IMR-90 (cell line): ENCODE data around the gene TNS2. TPM values are rescaled to one million over a fixed set of nuclear protein-coding genes. Genes with fewer than 3 reads are reported as not detected.

Source experiments
- ATAC-seq: fragments of 200-7000 bp; cut with Tn5 transposase; 2 replicates; pipeline ENCODE4 v1.9.1; 2020; ENCODE audit warnings: low read depth, mild to moderate bottlenecking, moderate library complexity
- BruUV-seq: library from RNA; stranded (reverse); fragments of 400-500 nt; replicated peaks from 2 replicates; lab custom pipeline; 2021; lab: Mats Ljungman, UMichigan
- CTCF ChIA-PET: fragments of 300-600 bp; formaldehyde crosslinking; extraction: SDS; loops from one replicate; lab custom pipeline; 2021; ENCODE audit warnings: antibody characterized with exemption; lab: Yijun Ruan, JAX
- POLR2A ChIA-PET: fragments of 300-600 bp; sonication (Branson Sonifier 250); formaldehyde crosslinking; loops from one replicate; lab custom pipeline; 2022; ENCODE audit warnings: antibody characterized with exemption; ENCODE audit not compliant: unreplicated experiment; lab: Charles Lee
- DNase-seq: peaks from one replicate; pipeline ENCODE4 v3.0.0; 2013
- H2AFZ ChIP-seq: replicated peaks from 2 replicates; pipeline ENCODE3; 2013; ENCODE audit warnings: low read length, mild to moderate bottlenecking; ENCODE audit not compliant: poor library complexity
- H2AK5ac ChIP-seq: 2 replicates; pipeline ENCODE4 v1.6.1; 2013; ENCODE audit warnings: low read depth, low read length, inconsistent platforms
- H2AK9ac ChIP-seq: replicated peaks from 2 replicates; pipeline ENCODE3; 2013; ENCODE audit warnings: mild to moderate bottlenecking, low read depth, low read length, moderate library complexity; ENCODE audit not compliant: poor library complexity
- H2BK120ac ChIP-seq: 2 replicates; pipeline ENCODE4 v1.6.1; 2013; ENCODE audit warnings: low read depth, low read length, inconsistent platforms
- H2BK15ac ChIP-seq: 3 replicates; pipeline ENCODE4 v1.6.1; 2013; ENCODE audit warnings: low read depth, low read length, inconsistent platforms
- H2BK20ac ChIP-seq: 2 replicates; pipeline ENCODE4 v1.6.1; 2013; ENCODE audit warnings: low read depth, mild to moderate bottlenecking, inconsistent platforms, low read length, moderate library complexity
- H2BK5ac ChIP-seq: 2 replicates; pipeline ENCODE4 v1.6.1; 2013; ENCODE audit warnings: mild to moderate bottlenecking, low read depth, low read length, inconsistent platforms; ENCODE audit not compliant: poor library complexity, severe bottlenecking
- H3K14ac ChIP-seq: replicated peaks from 2 replicates; pipeline ENCODE4 v1.6.1; 2013; ENCODE audit warnings: low read depth, low read length, inconsistent platforms
- H3K18ac ChIP-seq: 2 replicates; pipeline ENCODE4 v1.6.1; 2013; ENCODE audit warnings: low read depth, low read length, control low read depth
- H3K23ac ChIP-seq: 2 replicates; pipeline ENCODE4 v1.6.1; 2013; ENCODE audit warnings: low read depth, low read length, inconsistent platforms
- H3K27ac ChIP-seq: 2 replicates; pipeline ENCODE4 v1.5.1; 2013; ENCODE audit warnings: mild to moderate bottlenecking, control low read depth, low read length; ENCODE audit not compliant: insufficient read depth
- H3K27me3 ChIP-seq: 2 replicates; pipeline ENCODE4 v1.6.1; 2013; ENCODE audit warnings: low read length; ENCODE audit not compliant: control insufficient read depth, insufficient read depth
- H3K36me3 ChIP-seq: 2 replicates; pipeline ENCODE4 v1.6.1; 2013; ENCODE audit warnings: low read length, mixed read lengths; ENCODE audit not compliant: control insufficient read depth, insufficient read depth
- H3K4ac ChIP-seq: 2 replicates; pipeline ENCODE4 v1.6.1; 2013; ENCODE audit warnings: low read depth, low read length, inconsistent platforms
- H3K4me1 ChIP-seq: 2 replicates; pipeline ENCODE4 v1.6.1; 2013; ENCODE audit warnings: low read length, mixed read lengths; ENCODE audit not compliant: control insufficient read depth, insufficient read depth
- H3K4me2 ChIP-seq: 2 replicates; pipeline ENCODE4 v1.6.1; 2013; ENCODE audit warnings: low read depth, mild to moderate bottlenecking, control low read depth, low read length, moderate library complexity
- H3K4me3 ChIP-seq: 2 replicates; pipeline ENCODE4 v1.5.1; 2013; ENCODE audit warnings: low read depth, mild to moderate bottlenecking, control low read depth, low read length, moderate library complexity; ENCODE audit not compliant: insufficient read depth
- H3K56ac ChIP-seq: 2 replicates; pipeline ENCODE4 v1.6.1; 2013; ENCODE audit warnings: low read length, inconsistent platforms; ENCODE audit not compliant: insufficient read depth; ENCODE audit errors: extremely low read depth
- H3K79me1 ChIP-seq, 2 experiments: 2 replicates each; pipeline ENCODE4 v1.6.1; 2013; ENCODE audit warnings: low read length in 2 of 2, inconsistent platforms in 1 of 2, low read depth in 1 of 2
- H3K9ac ChIP-seq: 2 replicates; pipeline ENCODE4 v1.6.1; 2013; ENCODE audit warnings: low read depth, low read length, control low read depth
- H3K9me1 ChIP-seq: 2 replicates; pipeline ENCODE4 v1.6.1; 2013; ENCODE audit warnings: low read length, inconsistent platforms; ENCODE audit not compliant: insufficient read depth
- H3K9me3 ChIP-seq: 2 replicates; pipeline ENCODE4 v1.6.1; 2013; ENCODE audit warnings: low read length; ENCODE audit not compliant: control insufficient read depth, insufficient read depth
- H4K20me1 ChIP-seq: 2 replicates; pipeline ENCODE4 v1.6.1; 2013; ENCODE audit warnings: low read length, inconsistent platforms; ENCODE audit not compliant: insufficient read depth
- H4K5ac ChIP-seq: 2 replicates; pipeline ENCODE4 v1.6.1; 2013; ENCODE audit warnings: mild to moderate bottlenecking, low read depth, low read length, control low read depth
- H4K8ac ChIP-seq, 2 experiments: 2 replicates each; pipeline ENCODE4 v1.6.1; 2013; ENCODE audit warnings: low read depth in 2 of 2, low read length in 2 of 2, control low read depth in 1 of 2, inconsistent platforms in 1 of 2
- H4K91ac ChIP-seq: 2 replicates; pipeline ENCODE4 v1.6.1; 2013; ENCODE audit warnings: low read depth, low read length, inconsistent platforms; ENCODE audit not compliant: insufficient read depth
- BHLHE40 ChIP-seq: fragments of 150-350 bp; IDR thresholded peaks from 2 replicates; pipeline ENCODE4 v1.6.1; 2016; ENCODE audit warnings: mild to moderate bottlenecking, low read depth, low read length
- CEBPB ChIP-seq: IDR thresholded peaks from 2 replicates; pipeline ENCODE4 v1.6.1; 2012; ENCODE audit warnings: low read depth, low read length, improper control_type of control experiment
- CHD1 ChIP-seq: IDR thresholded peaks from 2 replicates; pipeline ENCODE4 v1.6.1; 2012; ENCODE audit warnings: low read depth, low read length, improper control_type of control experiment
- FOS ChIP-seq: fragments of 150-350 bp; IDR thresholded peaks from 2 replicates; pipeline ENCODE4 v1.6.1; 2016; ENCODE audit warnings: low read depth, low read length
- MAFK ChIP-seq: IDR thresholded peaks from 2 replicates; pipeline ENCODE4 v1.6.1; 2012; ENCODE audit warnings: low read depth, low read length, improper control_type of control experiment
- MAZ ChIP-seq: IDR thresholded peaks from 2 replicates; pipeline ENCODE4 v1.6.1; 2012; ENCODE audit warnings: low read depth, mild to moderate bottlenecking, low read length, improper control_type of control experiment, moderate library complexity, borderline replicate concordance
- MXI1 ChIP-seq: IDR thresholded peaks from 2 replicates; pipeline ENCODE4 v1.6.1; 2012; ENCODE audit warnings: low read depth, mild to moderate bottlenecking, low read length, moderate library complexity, borderline replicate concordance
- NFE2L2 ChIP-seq: fragments of 150-350 bp; IDR thresholded peaks from 2 replicates; pipeline ENCODE4 v1.6.1; 2016; ENCODE audit warnings: low read depth, mild to moderate bottlenecking, low read length
- POLR2A ChIP-seq: IDR thresholded peaks from 2 replicates; pipeline ENCODE4 v1.6.1; 2012; ENCODE audit warnings: mild to moderate bottlenecking, low read depth, low read length
- RAD21 ChIP-seq: IDR thresholded peaks from 2 replicates; pipeline ENCODE4 v1.6.1; 2012; ENCODE audit warnings: low read length, improper control_type of control experiment
- RCOR1 ChIP-seq: IDR thresholded peaks from 2 replicates; pipeline ENCODE4 v1.6.1; 2012; ENCODE audit warnings: mild to moderate bottlenecking, low read length, improper control_type of control experiment; ENCODE audit not compliant: insufficient replicate concordance
- RFX5 ChIP-seq: IDR thresholded peaks from 2 replicates; pipeline ENCODE4 v1.8.0; 2012; ENCODE audit warnings: low read depth, mild to moderate bottlenecking, low read length, moderate library complexity
- SMC3 ChIP-seq: fragments of 150-350 bp; IDR thresholded peaks from 2 replicates; pipeline ENCODE4 v1.6.1; 2016; ENCODE audit warnings: low read depth, mild to moderate bottlenecking, antibody characterized with exemption, low read length, moderate library complexity
- WGBS, 2 experiments: methylation state at CpG; one replicate each; pipeline versions ENCODE4 v1.1.5 to v1.1.7; 2013; ENCODE audit warnings: missing lambda C conversion rate in 2 of 2; ENCODE audit not compliant: insufficient read length in 1 of 2; ENCODE audit errors: extremely low coverage in 2 of 2; 5-methylcytosine and 5-hydroxymethylcytosine counted together
- dilution Hi-C: fragments of 300-500 bp; cut with HindIII; formaldehyde crosslinking; loops from one replicate; pipeline ENCODE4 v1.14.3; 2018; ENCODE audit warnings: low sequenced_read_pairs; ENCODE audit not compliant: unreplicated experiment
- in situ Hi-C: fragments of 300-500 bp; cut with MboI; formaldehyde crosslinking; loops from 3 replicates; pipeline ENCODE4 v1.14.3; 2019; ENCODE audit warnings: low sequenced_read_pairs, inconsistent platforms, mixed read lengths
- intact Hi-C: fragments of 100-400 bp; cut with micrococcal nuclease; formaldehyde crosslinking; loops from 2 replicates; pipeline ENCODE4 v1.10.0; 2022
- polyA plus RNA-seq, 3 experiments: library from polyadenylated mRNA; depleted of rRNA; stranded (reverse); fragments of >200 nt; gene quantifications; 2 replicates each; pipeline ENCODE4 v1.2.3, GENCODE V29; 2012; ENCODE audit warnings: low replicate concordance in 1 of 3
- total RNA-seq: library from RNA; depleted of rRNA; stranded (reverse); fragments of >200 nt; gene quantifications from 2 replicates; pipeline ENCODE4 v1.2.3, GENCODE V29; 2012
- TF ChIP-seq, protein P1 (sequence below): conservative IDR thresholded peaks from 2 replicates; pipeline ENCODE4 v1.5.1; 2012; ENCODE audit warnings: mild to moderate bottlenecking, low read depth, low read length, improper control_type of control experiment
- TF ChIP-seq, protein P2 (sequence below): fragments of 150-350 bp; IDR thresholded peaks from 2 replicates; pipeline ENCODE4 v1.6.1; 2016; ENCODE audit warnings: low read depth, mild to moderate bottlenecking, low read length, moderate library complexity, borderline replicate concordance
- TF ChIP-seq, protein P3 (sequence below): fragments of 150-350 bp; IDR thresholded peaks from 2 replicates; pipeline ENCODE4 v1.6.1; 2017; ENCODE audit warnings: mild to moderate bottlenecking, antibody characterized with exemption, low read length, low read depth

The TNS2 gene
- total and polyA plus RNA-seq, 2 of the 4 experiments (the other 2 are of a cell fraction) = 10.4 to 67.2 TPM

DNA sequence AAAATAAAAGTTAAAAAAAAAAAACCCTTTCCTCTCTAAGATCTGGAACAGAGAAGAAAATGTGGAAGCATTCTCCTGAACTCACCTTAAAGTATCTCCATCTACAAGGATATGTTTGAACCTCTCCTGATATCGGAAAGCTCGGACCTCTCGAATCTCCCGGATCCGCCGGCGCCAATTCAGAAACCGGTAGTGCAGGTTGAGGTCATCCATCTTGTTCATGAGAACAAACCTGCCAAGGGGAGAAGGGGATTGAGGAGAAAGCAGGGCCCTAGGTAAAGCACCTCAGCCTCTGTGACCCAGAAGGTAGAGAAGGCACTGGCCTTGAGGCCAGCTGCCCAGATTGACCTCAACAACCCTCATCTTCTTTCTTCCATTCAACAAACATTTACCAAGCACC is 27.2 kb downstream of the TNS2 start:
- CTCF ChIA-PET = interaction anchor here (0.6 to 1.1 kb wide), 2 partner anchors 11 to 79 kb away, joined by 4 read pairs; no protein-coding TSS in a partner anchor
- Histone ChIP-seq H4K20me1 (no peaks in the 10 kb centered on the region), H3K4me2 (no peak overlapping the region), H2BK15ac (no peak overlapping the region), H4K91ac (no peak overlapping the region), H3K27ac (no peak overlapping the region), H3K56ac (no peak overlapping the region), H3K79me1 (peaks cover 22 to 52% of the 10 kb centered on the region in 2 experiments), H2AK9ac (peak overlapping the region; percentile 55), H3K27me3 (no peaks in the 10 kb centered on the region), H3K9me1 (peaks cover 14% of the 10 kb centered on the region), H2AFZ (no peak overlapping the region), H3K14ac (no peak overlapping the region), H3K9me3 (no peaks in the 10 kb centered on the region), H3K18ac (no peak overlapping the region), H2BK120ac (no peak overlapping the region), H2AK5ac (0 out of 2 replicates have a peak overlapping the region, but pooled peaks have one; percentile 40), H2BK5ac (no peak overlapping the region), H3K4ac (0 out of 2 replicates have a peak overlapping the region, but pooled peaks have one; percentile 4), H3K36me3 (peaks cover 29% of the 10 kb centered on the region), H4K5ac (no peak overlapping the region), H4K8ac (no peak overlapping the region), H3K4me1 (peaks cover 15% of the 10 kb centered on the region), H2BK20ac (no peak overlapping the region), H3K9ac (0 out of 2 replicates have a peak overlapping the region, but pooled peaks have one; percentile 4), H3K4me3 (no peak overlapping the region), H3K23ac (0 out of 2 replicates have a peak overlapping the region, but pooled peaks have one; percentile 10)
- DNase-seq (no peak), ATAC-seq (no peak)
- no CpG with 5 or more reads among the region's 8 CpGs for WGBS, 2 experiments
- dilution Hi-C loops = no loop called here
- TF ChIP-seq, protein P1, sequence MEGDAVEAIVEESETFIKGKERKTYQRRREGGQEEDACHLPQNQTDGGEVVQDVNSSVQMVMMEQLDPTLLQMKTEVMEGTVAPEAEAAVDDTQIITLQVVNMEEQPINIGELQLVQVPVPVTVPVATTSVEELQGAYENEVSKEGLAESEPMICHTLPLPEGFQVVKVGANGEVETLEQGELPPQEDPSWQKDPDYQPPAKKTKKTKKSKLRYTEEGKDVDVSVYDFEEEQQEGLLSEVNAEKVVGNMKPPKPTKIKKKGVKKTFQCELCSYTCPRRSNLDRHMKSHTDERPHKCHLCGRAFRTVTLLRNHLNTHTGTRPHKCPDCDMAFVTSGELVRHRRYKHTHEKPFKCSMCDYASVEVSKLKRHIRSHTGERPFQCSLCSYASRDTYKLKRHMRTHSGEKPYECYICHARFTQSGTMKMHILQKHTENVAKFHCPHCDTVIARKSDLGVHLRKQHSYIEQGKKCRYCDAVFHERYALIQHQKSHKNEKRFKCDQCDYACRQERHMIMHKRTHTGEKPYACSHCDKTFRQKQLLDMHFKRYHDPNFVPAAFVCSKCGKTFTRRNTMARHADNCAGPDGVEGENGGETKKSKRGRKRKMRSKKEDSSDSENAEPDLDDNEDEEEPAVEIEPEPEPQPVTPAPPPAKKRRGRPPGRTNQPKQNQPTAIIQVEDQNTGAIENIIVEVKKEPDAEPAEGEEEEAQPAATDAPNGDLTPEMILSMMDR = no peak
- TF ChIP-seq RFX5 (no peak), MAFK (no peak), SMC3 (no peak), RAD21 (no peak), POLR2A (no peak), MXI1 (no peak), MAZ (no peak), NFE2L2 (no peak), BHLHE40 (no peak), RCOR1 (no peak), FOS (no peak), CHD1 (no peak), CEBPB (no peak)
- TF ChIP-seq, protein P2, sequence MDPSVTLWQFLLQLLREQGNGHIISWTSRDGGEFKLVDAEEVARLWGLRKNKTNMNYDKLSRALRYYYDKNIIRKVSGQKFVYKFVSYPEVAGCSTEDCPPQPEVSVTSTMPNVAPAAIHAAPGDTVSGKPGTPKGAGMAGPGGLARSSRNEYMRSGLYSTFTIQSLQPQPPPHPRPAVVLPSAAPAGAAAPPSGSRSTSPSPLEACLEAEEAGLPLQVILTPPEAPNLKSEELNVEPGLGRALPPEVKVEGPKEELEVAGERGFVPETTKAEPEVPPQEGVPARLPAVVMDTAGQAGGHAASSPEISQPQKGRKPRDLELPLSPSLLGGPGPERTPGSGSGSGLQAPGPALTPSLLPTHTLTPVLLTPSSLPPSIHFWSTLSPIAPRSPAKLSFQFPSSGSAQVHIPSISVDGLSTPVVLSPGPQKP = no peak
- TF ChIP-seq, protein P3, sequence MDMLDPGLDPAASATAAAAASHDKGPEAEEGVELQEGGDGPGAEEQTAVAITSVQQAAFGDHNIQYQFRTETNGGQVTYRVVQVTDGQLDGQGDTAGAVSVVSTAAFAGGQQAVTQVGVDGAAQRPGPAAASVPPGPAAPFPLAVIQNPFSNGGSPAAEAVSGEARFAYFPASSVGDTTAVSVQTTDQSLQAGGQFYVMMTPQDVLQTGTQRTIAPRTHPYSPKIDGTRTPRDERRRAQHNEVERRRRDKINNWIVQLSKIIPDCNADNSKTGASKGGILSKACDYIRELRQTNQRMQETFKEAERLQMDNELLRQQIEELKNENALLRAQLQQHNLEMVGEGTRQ = no peak
- intact Hi-C loops = no loop called here
- POLR2A ChIA-PET = no interaction called here
- no TSS peak for BruUV-seq
- in situ Hi-C loops = no loop called here
